Thyroid gland (tissue), 4 donors: ENCODE data around the gene HSF4.

ENCODE experiments used
- CTCF ChIP-seq, 6 experiments: fragments of 200-600 bp in 3 of 6; fragments of 450-650 bp in 3 of 6; sonication (generic) in 3 of 6; IDR thresholded peaks; one replicate each; pipeline ENCODE4 v1.5.1; 2016 to 2019; ENCODE audit warnings: antibody characterized with exemption in 6 of 6, mild to moderate bottlenecking in 2 of 6, inconsistent platforms in 1 of 6, moderate library complexity in 1 of 6
- POLR2A ChIP-seq, 2 donors: fragments of 450-650 bp; IDR thresholded peaks; one replicate each; pipeline ENCODE4 v1.6.1; 2017; ENCODE audit warnings: antibody characterized with exemption in 2 of 2, mild to moderate bottlenecking in 2 of 2, moderate library complexity in 1 of 2

- TF ChIP-seq CTCF (IDR thresholded peaks at IDR 0.05) (no peak), POLR2A (IDR thresholded peaks at IDR 0.05) (no peak)
These were observed 15.8 kb upstream of the HSF4 start for GRCh38 chr16:67148656-67149275.
